ENCODE measurements around the gene PRDX3.
"Not testable (repeated sequence)": the region's sequence is repeated elsewhere in the genome, so short reads cannot be mapped to it uniquely, and the experiment has no call there.

PRDX3 gene

DNA sequence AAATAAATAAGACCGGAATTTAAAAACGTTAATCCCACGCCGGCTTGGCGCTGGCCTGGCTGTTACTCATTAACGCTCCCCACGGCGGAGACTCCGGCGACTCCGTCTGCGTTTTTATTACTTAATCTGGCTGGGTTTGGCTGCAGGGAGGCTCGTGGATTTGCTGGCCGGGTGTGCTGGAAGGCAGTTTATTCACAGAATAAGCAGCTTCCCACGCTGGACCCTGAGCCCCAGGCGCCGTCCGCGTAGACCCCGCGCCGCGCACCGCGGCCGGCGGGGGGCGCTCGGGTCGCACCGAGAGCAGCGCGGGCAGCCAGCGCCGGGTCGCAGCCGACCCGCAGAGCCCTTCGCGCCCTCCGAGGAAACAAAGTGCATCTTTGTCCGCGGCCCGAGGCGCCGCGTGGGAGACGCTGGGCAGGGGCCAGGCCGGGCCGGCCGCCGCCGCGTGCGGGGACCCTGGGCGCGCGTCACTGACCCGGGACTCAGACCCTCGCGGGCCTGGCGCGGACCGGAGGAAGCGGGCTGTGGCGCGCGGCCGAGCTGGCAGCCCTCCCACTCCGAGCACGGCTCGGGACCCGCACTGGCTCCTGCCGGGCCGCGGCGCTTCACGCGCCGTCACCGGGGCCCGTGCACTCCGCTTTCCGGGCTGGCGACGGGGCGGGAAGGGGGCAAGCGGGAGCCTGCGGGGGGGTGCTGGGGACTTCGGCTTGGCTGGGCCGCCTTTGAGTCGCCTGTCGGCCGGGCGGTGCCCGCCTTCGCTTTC is 28.2 kb upstream of the PRDX3 start:
- peak; percentile 44 for DNase-seq (ENCODE audit: insufficient read length, low spot score)
- FAIRE-seq: no peak

DNA sequence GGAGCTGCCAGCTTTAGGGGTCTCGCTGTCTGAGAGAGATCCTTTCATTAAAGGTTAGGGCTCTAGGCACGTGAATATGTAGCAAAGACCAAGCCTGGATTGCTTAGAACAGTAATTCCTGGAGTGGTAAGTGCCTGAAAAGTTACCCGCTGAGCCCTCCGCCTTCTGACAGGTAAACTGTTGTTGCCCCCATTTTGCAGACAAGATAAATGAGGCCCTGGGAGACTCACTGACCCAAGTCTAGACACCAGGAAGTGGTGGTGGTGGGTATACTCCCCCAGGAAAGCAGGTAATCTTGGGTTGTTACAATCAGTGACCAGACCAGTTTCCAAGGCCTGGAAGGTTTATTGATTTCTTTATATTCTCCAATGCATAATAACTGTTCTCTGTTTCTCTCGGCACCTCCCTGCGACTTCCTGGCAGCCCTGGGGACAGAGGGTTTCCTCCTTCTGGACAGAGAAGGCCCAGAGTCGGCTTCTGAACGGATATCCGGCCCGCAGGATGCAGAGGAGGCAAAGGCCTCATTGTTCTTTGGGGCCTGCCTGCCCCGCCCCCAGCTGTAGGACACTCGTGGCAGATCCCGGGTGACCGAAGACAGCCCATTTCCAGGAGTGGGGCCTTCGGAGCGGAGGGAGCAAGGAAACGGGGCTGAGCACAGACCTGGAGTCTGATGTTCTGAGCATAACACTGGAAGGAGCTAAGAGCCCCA is 27.4 kb upstream of the PRDX3 start:
- FAIRE-seq (peak; percentile 91), DNase-seq (ENCODE audit: insufficient read length, low spot score) (peak; percentile 69)

DNA sequence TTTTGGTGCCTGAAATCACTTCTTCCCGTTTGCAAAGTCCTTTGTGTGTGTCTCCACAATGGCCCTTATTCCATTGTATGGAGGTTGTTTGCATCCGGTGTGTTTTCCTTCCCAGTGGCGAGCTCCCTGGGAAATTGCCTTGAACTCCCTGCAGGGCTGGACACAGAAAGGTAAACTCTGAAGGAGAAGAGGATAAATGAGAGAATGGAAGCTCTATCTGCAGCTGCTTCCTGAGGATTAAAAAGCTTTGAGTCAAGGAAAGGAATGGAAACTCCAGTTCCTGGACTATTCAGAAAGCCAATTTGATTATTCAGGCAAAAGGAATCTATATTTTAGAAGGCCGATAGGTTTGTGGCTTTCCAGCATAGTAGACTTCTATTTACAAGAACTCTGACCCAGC is 24.4 kb upstream of the PRDX3 start:
- FAIRE-seq (no peak), DNase-seq (ENCODE audit: insufficient read length, low spot score) (no peak)

DNA sequence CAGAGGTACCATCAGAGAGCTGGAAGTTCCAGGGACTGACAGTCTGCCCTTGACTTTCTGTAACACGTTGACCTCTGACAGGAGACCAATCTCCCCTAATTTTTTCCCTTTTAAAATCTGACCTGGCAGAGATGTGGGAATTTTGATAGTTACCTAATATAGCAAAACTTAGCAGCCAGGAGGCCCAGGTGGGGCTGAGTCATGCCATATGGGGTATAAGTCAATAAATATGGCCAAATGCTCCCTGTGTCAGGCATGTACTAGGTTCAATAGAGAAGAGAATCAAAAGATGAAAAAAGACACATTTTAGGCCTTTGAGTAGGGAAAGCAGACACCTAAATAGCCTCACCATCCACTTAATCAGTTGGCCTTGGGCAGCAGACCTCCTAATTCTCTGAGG is 22.6 kb upstream of the PRDX3 start:
- DNase-seq (ENCODE audit: insufficient read length, low spot score) (no peak), FAIRE-seq (no peak)

DNA sequence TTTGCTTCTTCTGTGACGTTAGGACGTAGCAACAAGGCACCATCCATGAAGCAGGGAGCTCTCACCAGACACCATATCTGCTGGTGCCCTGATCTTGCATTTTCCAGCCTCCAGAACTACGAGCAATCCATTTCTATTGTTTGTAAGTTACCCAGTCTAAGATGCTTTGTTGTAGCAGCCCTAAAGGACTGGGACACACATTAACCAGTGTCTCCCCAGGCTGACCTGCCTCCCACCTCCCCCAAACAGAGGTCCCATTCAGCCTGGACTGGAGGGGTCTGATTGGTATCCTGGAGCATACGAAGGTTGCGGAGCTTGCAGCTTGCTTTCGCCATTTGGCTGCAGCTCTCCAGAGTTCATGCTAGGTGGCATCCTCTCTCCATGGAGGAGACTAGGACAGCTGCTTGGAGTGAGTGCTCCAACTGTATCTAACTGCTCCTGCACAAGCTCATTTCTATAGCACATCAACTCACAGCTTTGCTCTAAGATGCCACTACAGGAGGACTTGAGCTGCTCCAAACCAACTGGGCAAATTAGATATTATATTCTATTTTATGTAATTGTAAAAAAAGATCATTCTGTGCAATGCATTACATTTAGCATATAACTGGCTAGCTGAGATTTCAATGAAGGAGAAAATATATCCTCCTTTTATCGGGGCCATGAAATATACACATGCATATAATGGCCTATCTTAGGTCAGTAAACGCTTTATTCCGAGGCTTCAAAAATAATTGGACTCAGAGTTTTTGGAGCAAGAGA is 20.8 kb upstream of the PRDX3 start:
- no peak for DNase-seq (ENCODE audit: insufficient read length, low spot score)
- peak; percentile 73 for FAIRE-seq

DNA sequence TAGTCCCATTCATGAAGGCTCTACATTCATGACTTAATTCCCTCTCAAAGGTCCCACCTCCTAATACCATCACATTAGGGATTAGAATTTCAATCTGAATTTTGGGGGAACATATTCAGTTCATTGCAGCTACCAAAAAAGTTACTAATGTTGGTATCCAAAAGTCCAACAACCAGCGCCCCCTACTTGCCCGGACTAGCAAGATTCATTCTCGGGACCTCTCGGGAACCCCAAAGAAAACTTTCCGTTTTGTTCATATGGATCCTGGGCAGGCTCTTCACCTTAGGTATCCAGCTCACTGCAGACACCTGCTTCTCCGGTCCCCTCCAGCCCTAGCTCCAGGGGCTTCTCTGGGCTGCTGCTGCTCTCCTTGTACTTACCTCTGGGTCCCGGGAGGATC is 19.8 kb upstream of the PRDX3 start:
- FAIRE-seq (no peak), DNase-seq (ENCODE audit: insufficient read length, low spot score) (no peak)

DNA sequence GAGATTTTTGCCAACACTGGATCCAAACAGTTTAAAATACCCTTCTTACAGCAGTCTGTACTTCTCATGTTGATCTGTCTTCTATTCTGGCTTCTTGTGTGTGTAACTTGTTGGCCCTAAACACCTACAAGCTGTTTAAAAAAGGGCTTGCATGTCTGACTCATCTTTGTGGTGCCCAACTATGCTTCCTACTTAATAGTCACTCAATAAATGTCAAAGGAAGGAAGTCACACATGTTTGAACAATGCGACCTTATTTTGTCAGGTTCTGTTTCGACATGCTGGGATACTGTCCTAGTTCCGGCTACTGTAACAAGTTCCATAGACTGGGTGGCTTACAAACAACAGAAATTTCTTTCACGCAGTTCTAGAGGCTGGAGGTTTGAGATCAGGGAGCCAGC is 19.3 kb upstream of the PRDX3 start:
- no peak for DNase-seq (ENCODE audit: insufficient read length, low spot score)
- FAIRE-seq: no peak

DNA sequence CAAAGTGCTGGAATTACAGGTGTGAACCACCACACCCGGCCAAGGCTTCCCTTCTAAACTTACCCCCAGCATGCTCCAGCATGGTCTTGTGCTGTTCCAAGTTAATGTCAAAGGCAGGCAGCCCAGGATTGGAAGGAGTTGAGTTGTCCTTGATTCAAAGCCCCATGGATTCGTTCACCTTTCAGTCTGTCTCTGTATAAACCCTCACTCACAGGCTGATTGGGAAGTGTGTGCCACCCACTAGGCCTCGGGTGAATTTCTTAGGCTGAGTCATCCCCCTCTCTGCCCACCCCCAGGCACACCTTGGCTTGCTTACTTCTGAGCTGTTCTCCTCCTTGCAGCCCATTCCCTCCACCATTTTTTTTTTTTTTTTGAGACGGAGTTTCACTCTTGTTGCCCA is 13.3 kb upstream of the PRDX3 start:
- no peak for DNase-seq (ENCODE audit: insufficient read length, low spot score)

DNA sequence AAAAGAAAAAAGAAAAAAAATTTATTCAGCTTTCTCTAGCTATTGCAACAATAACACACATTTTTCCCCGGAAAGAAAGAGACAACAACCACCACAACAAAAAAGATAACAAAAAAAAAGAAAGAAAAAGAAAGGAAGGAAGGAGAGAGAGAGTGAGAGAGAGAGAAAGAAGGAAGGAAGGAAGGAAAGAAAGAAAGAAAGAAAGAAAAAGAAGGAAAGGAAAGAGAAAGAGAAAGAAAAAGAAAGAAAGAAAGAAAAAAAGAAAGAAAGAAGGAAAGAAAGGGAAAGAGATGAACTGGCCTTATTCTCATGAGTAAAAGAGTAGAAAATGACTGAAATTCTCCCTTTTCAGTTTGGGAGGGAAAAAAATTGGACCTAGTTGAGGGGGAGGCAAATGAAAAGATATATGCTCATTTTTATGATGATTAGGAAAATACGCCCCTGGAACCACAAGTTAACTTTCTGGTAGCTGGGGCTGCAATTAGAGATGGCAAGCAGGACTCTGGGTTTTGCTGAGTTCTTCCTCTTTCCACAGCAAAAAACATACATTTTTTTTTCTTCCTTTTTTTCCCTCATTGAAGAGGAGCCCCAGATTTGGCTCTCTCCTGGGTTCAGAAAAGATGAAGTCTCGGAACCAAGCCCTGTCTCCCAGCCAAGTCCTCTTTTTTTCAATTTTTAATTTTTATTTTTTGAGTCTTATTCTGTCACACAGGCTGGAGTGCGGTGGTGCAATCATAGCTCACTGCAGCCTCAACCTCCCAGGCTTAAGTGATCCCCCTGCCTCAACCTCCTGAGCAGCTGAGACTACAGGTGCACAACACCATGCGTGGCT is 12.6 kb upstream of the PRDX3 start:
- no peak for FAIRE-seq

More for the DNA sequence above, 13.3 kb upstream of the PRDX3 start:
- no peak for FAIRE-seq

DNA sequence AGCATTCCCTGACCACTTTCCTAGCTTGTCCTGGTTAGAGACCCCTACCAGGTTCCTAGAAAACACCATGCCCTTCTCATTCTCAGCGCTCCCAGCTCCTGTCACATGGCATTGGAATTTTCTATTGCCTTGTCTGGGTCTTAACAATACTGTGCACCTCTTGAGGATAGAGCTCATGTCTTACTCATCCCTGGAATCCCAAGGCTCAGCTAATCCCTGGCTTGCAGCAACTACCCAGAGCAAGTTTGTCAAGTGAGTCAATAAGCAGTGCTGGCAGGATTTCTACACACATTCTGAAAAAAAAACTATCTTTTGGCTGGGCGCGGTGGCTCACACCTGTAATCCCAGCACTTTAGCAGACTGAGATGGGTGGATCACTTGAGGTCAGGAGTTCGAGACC is 11.7 kb upstream of the PRDX3 start:
- no peak for FAIRE-seq
- no peak for DNase-seq (ENCODE audit: insufficient read length, low spot score)

More for the DNA sequence above, 12.6 kb upstream of the PRDX3 start:
- no peak for DNase-seq (ENCODE audit: insufficient read length, low spot score)

DNA sequence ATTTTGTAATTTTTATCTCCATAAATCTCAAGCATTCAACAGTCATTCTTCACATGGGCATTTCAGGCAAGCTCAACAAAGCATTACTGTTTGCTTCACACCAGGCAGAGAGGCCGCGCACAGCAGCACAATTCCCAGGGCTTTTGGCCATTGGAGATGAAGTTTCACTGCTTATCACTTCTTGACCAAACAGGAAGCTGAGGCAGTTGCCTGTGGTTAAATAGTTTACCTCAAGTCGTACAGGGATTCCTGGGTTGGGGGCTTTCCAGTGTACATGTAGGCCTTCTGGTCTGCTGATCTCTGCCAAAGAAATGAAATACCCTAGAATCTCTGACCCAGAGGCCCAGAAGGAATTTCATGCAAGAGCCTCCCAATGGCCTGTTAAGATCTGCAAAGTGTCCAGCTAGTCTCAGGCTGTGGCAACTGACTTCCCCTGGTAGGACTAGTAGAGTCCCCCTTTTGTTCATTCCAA is 11.2 kb upstream of the PRDX3 start:
- DNase-seq (ENCODE audit: insufficient read length, low spot score) (no peak), FAIRE-seq (no peak)

DNA sequence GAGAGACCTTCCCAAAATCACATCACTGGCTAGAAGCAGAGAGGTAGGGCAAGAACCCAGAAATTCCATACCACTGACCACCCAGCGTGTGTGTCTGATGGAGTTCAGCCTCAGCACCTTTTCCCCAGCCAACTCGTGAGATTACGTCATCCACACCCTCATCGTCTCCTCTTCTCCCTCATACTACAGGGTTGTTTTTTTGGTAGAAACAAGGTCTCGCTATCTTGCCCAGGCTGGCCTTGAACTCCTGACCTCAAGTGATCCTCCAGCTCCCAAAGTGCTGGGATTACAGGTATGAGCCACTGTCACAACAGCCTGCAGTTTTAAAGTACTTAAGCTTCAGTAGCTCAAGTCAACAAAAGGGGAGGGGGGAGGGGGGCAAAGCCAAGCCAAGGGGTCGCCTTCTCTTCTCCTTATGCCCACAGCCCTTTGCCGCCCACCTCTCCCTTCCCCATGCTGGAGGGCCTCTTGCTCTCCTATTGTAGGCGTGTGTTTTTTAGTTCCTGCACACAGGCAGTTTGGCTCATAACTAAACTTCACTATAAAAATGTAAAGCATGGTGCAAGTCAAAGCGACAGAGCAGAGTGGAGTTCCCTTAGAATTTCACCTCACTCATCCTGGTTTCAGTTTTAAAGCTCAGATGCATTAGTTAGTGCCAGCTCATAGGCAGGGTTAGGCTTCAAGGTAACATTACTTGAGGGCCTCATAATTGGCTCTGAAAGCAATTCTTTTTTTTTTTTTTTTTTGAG is 5.2 kb upstream of the PRDX3 start:
- DNase-seq (ENCODE audit: insufficient read length, low spot score) (no peak), FAIRE-seq (no peak)

DNA sequence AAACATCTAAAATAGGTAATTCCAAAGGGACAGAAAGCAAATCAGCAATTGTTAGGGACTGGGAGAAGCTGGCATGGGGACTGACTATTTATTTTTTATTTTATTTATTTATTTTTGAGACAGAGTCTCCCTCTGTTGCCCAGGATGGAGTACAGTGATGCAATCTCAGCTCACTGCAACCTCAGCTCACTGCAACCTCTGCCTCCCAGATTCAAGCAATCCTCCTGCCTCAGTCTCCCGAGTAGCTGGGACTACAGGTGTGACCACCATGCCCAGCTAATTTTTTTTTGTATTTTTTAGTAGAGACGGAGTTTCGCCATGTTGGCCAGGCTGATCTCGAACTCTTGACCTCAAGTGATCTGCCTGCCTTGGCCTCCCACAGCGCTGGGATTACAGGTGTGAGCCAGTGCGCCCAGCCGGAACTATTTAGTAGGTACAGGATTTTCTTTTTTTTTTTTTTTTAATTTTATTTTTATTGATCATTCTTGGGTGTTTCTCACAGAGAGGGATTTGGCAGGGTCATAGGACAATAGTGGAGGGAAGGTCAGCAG is 2.3 kb upstream of the PRDX3 start:
- FAIRE-seq; DNase-seq (ENCODE audit: insufficient read length, low spot score): not testable (repeated sequence)

DNA sequence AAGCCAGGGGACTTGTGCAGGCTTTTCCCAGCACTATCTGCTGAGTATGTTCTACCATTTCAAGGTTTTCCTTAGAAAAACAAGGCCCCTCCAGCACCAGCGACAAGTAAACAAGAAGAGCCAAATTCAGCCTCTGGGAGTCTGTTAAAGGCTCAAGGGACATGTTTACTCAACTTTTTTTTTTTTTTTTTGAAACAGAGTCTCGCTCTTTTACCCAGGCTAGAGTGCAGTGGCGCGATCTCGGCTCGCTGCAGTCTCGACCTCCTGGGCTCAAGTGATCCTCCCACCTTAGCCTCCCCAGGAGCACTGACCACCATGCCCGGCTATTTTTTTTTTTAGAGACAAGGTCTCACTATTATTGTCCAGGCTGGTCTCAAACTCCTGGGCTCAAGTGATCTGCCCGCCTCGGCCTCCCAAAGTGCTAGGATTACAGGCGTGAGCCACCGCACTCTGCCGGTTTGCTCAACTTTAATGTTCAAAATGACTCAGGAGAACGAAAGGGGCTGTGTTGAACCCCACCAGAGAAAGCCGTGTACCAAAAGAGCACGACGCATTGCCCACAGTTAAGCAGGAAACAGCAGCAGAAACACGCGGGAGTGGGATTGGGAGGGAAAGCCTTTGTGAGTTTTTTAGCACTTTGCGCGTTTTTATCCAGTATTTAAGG is 772 bp downstream of the PRDX3 start:
- DNase-seq (ENCODE audit: insufficient read length, low spot score) (no peak), FAIRE-seq (no peak)

DNA sequence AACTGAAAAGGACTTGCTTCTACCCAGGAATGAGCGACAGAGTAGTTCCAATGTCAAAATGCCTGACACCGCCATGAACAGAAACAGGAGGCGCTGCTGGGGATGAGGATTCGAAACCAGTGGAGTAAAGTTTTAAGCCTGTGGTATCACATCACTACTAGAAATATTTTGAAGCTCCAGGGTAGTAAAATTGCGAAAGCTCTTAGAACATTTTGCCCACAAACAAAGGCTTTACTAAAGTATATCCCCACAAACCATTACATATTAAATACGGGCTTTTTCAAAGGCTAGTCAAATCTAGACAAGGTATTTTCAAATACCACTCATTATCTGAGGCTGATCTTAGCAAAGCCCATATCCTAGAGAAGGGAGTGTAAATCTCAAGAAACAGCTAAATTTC is 2.4 kb downstream of the PRDX3 start:
- DNase-seq (ENCODE audit: insufficient read length, low spot score): no peak
- no peak for FAIRE-seq

DNA sequence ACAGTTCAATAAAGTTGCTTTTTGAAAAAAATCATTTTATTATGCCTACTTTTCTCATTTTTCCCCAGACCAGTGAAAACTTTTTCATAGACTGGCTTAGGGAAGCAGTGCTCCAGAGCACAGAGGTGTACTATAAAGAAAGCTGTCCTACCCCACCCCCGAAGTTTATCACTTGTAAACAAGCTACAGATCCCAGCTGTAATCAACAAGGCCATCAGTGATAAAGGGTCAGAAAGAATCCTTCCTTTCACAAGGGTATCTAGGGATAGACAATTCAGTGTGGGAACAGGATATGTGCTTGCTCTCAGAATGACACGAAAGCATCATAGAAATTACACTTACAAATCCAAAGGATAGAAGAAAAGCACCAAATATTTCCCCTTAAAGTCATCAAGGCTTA is 4.5 kb downstream of the PRDX3 start:
- DNase-seq (ENCODE audit: insufficient read length, low spot score): no peak
- no peak for FAIRE-seq

DNA sequence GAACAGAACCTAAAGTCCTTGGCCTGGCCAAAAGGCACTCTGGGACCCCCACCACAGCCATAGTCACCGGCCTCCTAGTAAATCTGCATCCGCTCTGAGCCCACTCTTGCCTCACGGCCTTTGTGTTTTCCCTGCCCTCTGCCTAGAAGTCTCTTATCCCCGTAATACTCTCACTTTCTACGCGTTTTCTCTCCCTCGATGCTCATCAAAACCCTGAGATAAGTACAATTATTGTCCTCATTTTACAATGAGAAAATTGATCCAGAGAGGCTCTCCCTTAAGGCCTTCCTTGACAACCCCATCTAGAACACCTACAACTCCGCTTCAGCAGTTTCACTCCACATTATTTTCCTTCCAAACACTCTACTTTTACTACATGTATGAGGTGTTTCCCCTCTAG is 11.6 kb downstream of the PRDX3 start:
- FAIRE-seq (no peak), DNase-seq (ENCODE audit: insufficient read length, low spot score) (no peak)

DNA sequence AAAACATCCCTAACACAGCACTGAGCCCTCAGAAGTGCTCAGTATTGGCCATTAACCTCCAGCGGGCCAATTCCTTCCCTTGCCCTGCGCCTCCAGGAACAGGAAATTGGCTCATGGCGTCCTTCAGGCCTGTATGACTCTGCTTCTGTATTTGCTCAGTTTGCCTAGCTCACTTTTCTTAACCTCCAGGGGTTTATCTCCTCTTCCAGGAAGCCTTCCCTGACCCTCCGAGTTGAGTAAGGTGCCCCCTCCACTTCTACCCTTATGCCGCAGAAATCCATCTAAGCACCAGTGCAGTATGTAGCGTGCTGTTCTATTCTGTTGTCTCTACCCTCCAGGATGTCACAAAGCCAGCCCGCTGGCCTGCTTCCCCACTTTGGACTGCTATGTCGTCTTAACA is 12.0 kb downstream of the PRDX3 start:
- FAIRE-seq (no peak), DNase-seq (ENCODE audit: insufficient read length, low spot score) (no peak)

DNA sequence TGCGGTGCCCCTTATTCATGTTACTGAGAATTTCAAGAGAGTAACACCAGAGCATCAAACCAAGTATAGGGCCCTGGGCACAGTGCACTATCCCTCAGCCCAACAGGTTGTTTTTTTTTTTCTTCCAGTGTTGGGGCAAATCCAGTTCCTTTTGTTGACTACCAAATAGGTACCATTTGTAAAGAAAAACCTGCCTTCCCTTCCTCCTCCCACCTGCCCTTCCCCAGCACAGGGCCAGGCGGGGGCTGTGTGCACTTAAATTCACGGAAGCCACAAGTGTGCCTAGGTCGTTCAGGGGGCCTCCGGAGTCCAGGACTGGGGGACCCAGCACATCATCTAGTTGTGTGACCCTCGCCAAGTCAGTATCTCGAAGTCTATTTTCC is 12.5 kb downstream of the PRDX3 start:
- FAIRE-seq: no peak
- no peak for DNase-seq (ENCODE audit: insufficient read length, low spot score)
